CD4-positive, alpha-beta T cell (primary cell): Measurements from ENCODE around the gene CTIF. TPM values are rescaled to one million over a fixed set of nuclear protein-coding genes. Genes with fewer than 3 reads are reported as not detected.

Source experiments
- ATAC-seq: fragments of 200-7000 bp; cut with Tn5 transposase; one replicate; pipeline ENCODE4 v1.10.0; 2022; ENCODE audit warnings: mild to moderate bottlenecking; ENCODE audit not compliant: poor library complexity
- CTCF ChIA-PET: fragments of 350-600 bp; sonication (Branson Sonifier 250); formaldehyde crosslinking; loops from one replicate; lab custom pipeline; 2021; ENCODE audit warnings: antibody characterized with exemption, inconsistent platforms; lab: Charles Lee
- POLR2A ChIA-PET: fragments of 350-600 bp; sonication (Branson Sonifier 250); formaldehyde crosslinking; loops from one replicate; lab custom pipeline; 2021; ENCODE audit warnings: antibody characterized with exemption, inconsistent platforms; lab: Charles Lee
- DNase-seq, 14 experiments: peaks; one replicate each; pipeline ENCODE4 v3.0.0-alpha.2; 2013 to 2020; ENCODE audit warnings: mixed read lengths in 2 of 14
- H3K27ac ChIP-seq, 2 donors: one replicate each; pipeline versions ENCODE4 v1.5.1 to v1.7.0; 2013; ENCODE audit warnings: low read length in 2 of 2, low read depth in 1 of 2, mild to moderate bottlenecking in 1 of 2
- H3K27me3 ChIP-seq, 2 experiments: 1 replicate in 1 of 2; 2 replicates in 1 of 2; pipeline versions ENCODE4 v1.6.1 to v1.7.0; 2013; ENCODE audit warnings: low read length in 2 of 2, control low read depth in 1 of 2, mild to moderate bottlenecking in 1 of 2, moderate library complexity in 1 of 2; ENCODE audit not compliant: insufficient read depth in 2 of 2, control insufficient read depth in 1 of 2
- H3K36me3 ChIP-seq: one replicate; pipeline ENCODE4 v1.6.1; 2013; ENCODE audit warnings: low read length, control low read depth; ENCODE audit not compliant: insufficient read depth
- H3K4me1 ChIP-seq: one replicate; pipeline ENCODE4 v1.6.1; 2013; ENCODE audit warnings: low read length, control low read depth; ENCODE audit not compliant: insufficient read depth
- H3K4me3 ChIP-seq: one replicate; pipeline ENCODE4 v1.5.1; 2013; ENCODE audit warnings: mild to moderate bottlenecking, low read length, moderate library complexity
- H3K9me3 ChIP-seq, 2 experiments: 1 replicate in 1 of 2; 2 replicates in 1 of 2; pipeline versions ENCODE4 v1.6.1 to v1.7.0; 2013; ENCODE audit warnings: low read length in 2 of 2, mild to moderate bottlenecking in 2 of 2, control low read depth in 1 of 2, moderate library complexity in 1 of 2; ENCODE audit not compliant: control insufficient read depth in 1 of 2, insufficient read depth in 1 of 2
- H3K27ac Mint-ChIP-seq: one replicate; pipeline ENCODE4 v1.8.0; 2020; ENCODE audit warnings: mixed read lengths
- H3K27me3 Mint-ChIP-seq: one replicate; pipeline ENCODE4 v1.8.0; 2021; ENCODE audit warnings: mixed read lengths
- H3K36me3 Mint-ChIP-seq: one replicate; pipeline ENCODE4 v1.8.0; 2021; ENCODE audit warnings: low read depth, mixed read lengths
- H3K4me1 Mint-ChIP-seq: one replicate; pipeline ENCODE4 v1.8.0; 2021; ENCODE audit warnings: low read depth, mixed read lengths
- H3K4me3 Mint-ChIP-seq: one replicate; pipeline ENCODE4 v1.8.0; 2020; ENCODE audit warnings: mild to moderate bottlenecking, mixed read lengths
- H3K9me3 Mint-ChIP-seq: one replicate; pipeline ENCODE4 v1.8.0; 2020; ENCODE audit warnings: mixed read lengths
- CTCF ChIP-seq: fragments of 200-600 bp; IDR thresholded peaks from one replicate; pipeline ENCODE4 v1.8.0; 2022; ENCODE audit warnings: antibody characterized with exemption, mild to moderate bottlenecking
- intact Hi-C, 2 experiments: fragments of 100-400 bp; cut with DNase I in 1 of 2; cut with micrococcal nuclease in 1 of 2; formaldehyde crosslinking; loops; one replicate each; pipeline versions ENCODE4 v1.15.1 to v1.9.0; 2023 to 2025; cut with DNase I, micrococcal nuclease
- total RNA-seq, 174 experiments: library from RNA in 2 of 174; stranded (reverse) in 2 of 174; gene quantifications; one replicate each; pipeline ENCODE4 v1.2.3 and lab custom pipeline; 2021 to 2026

The CTIF gene
- total RNA-seq, 2 experiments from 2014 or later = 1.1 to 2.9 TPM

DNA sequence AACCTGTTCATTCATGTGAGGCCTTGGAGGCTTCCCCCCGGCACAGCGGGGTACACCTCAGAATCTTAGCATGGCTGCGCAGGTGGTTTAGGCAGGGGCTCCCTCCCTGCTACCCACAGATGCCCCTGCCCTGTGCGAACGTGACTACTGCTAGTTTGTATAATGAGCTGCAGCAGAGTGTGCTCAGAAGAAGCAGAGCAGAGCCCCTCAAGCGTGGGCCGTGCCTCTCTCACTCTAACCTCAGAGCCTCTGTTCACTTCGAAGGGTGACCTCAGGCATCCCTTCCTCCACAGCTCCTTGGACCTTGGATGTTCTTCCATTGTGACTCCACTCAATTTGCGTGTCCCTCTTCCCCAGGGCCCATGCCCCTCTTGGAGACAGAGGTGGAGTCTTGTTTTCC is 161.6 kb downstream of the CTIF start:
- no peak overlapping the region for H3K27ac Mint-ChIP-seq
- no peaks in the 10 kb centered on the region for H3K4me1 Mint-ChIP-seq
- intact Hi-C loops = no loop called here
- DNase-seq = no peak
- no peak overlapping the region for H3K4me3 ChIP-seq
- no peaks in the 10 kb centered on the region for H3K27me3 ChIP-seq
- POLR2A ChIA-PET = no interaction called here
- H3K36me3 ChIP-seq = no peaks in the 10 kb centered on the region
- ATAC-seq = no peak
- H3K4me1 ChIP-seq = no peaks in the 10 kb centered on the region
- H3K27me3 Mint-ChIP-seq = no peaks in the 10 kb centered on the region
- TF ChIP-seq CTCF = no peak
- no peak overlapping the region for H3K4me3 Mint-ChIP-seq
- H3K27ac ChIP-seq = no peak overlapping the region
- no peaks in the 10 kb centered on the region for H3K9me3 Mint-ChIP-seq
- no peaks in the 10 kb centered on the region for H3K9me3 ChIP-seq
- CTCF ChIA-PET = no interaction called here
- H3K36me3 Mint-ChIP-seq = no peaks in the 10 kb centered on the region

- ATAC-seq (no peak), DNase-seq (no peak)
- H3K4me1 Mint-ChIP-seq = no peaks in the 10 kb centered on the region
- TF ChIP-seq CTCF = no peak
- no peaks in the 10 kb centered on the region for H3K9me3 Mint-ChIP-seq
- Histone ChIP-seq H3K4me3 (no peak overlapping the region), H3K27ac (no peak overlapping the region), H3K9me3 (no peaks in the 10 kb centered on the region), H3K27me3 (no peaks in the 10 kb centered on the region), H3K4me1 (no peaks in the 10 kb centered on the region), H3K36me3 (no peaks in the 10 kb centered on the region)
- H3K36me3 Mint-ChIP-seq = no peaks in the 10 kb centered on the region
- no peaks in the 10 kb centered on the region for H3K27me3 Mint-ChIP-seq
- ChIA-PET POLR2A (interaction anchor here (0.6 kb wide), 1 partner anchor 668 kb away, joined by 3 read pairs; no protein-coding TSS in a partner anchor), CTCF (no interaction called here)
- no peak overlapping the region for H3K27ac Mint-ChIP-seq
- intact Hi-C loops = no loop called here
- no peak overlapping the region for H3K4me3 Mint-ChIP-seq
These were observed 163.7 kb downstream of the CTIF start for GRCh38 chr18:48702346-48703027.

- H3K36me3 Mint-ChIP-seq = no peaks in the 10 kb centered on the region
- POLR2A ChIA-PET = interaction anchor here (0.6 kb wide), 1 partner anchor 668 kb away, joined by 3 read pairs; no protein-coding TSS in a partner anchor
- ATAC-seq (no peak), DNase-seq (no peak)
- Histone ChIP-seq H3K4me1 (no peaks in the 10 kb centered on the region), H3K27ac (no peak overlapping the region), H3K36me3 (no peaks in the 10 kb centered on the region), H3K4me3 (no peak overlapping the region), H3K27me3 (no peaks in the 10 kb centered on the region), H3K9me3 (no peaks in the 10 kb centered on the region)
- no peaks in the 10 kb centered on the region for H3K9me3 Mint-ChIP-seq
- CTCF ChIA-PET = no interaction called here
- no peaks in the 10 kb centered on the region for H3K27me3 Mint-ChIP-seq
- H3K27ac Mint-ChIP-seq = no peak overlapping the region
- H3K4me3 Mint-ChIP-seq = no peak overlapping the region
- intact Hi-C loops = no loop called here
- TF ChIP-seq CTCF = no peak
- no peaks in the 10 kb centered on the region for H3K4me1 Mint-ChIP-seq
These were observed 164.2 kb downstream of the CTIF start for GRCh38 chr18:48703028-48703386.
